Endothelial cell of umbilical vein (primary cell): ENCODE measurements around the gene KIAA1210. TPM values are rescaled to one million over a fixed set of nuclear protein-coding genes. Genes with fewer than 3 reads are reported as not detected.

Experiments used
- BruUV-seq: library from RNA; stranded (reverse); fragments of 400-500 nt; replicated peaks from 2 replicates; lab custom pipeline; 2021; lab: Mats Ljungman, UMichigan
- CTCF ChIA-PET: fragments of 300-600, 350-600 bp; sonication (Branson Sonifier 250); formaldehyde crosslinking; loops from one replicate; lab custom pipeline; 2021; ENCODE audit warnings: antibody characterized with exemption, inconsistent platforms; lab: Charles Lee
- POLR2A ChIA-PET: fragments of 300-600, 350-600 bp; sonication (Branson Sonifier 250); formaldehyde crosslinking; loops from one replicate; lab custom pipeline; 2021; ENCODE audit warnings: antibody characterized with exemption, inconsistent platforms; lab: Charles Lee
- DNase-seq: peaks from one replicate; pipeline ENCODE4 v3.0.0-alpha.2; 2011; ENCODE audit warnings: low read depth, low spot score
- FAIRE-seq: peaks from 2 replicates; lab custom pipeline; 2011; peaks lifted over from hg19 to GRCh38; lab: Jason Lieb, UNC
- H2AFZ ChIP-seq: 2 replicates; pipeline ENCODE4 v1.6.0; 2012; ENCODE audit warnings: low read depth, low read length, control low read depth, inconsistent platforms
- H3K27ac ChIP-seq: 2 replicates; pipeline ENCODE4 v1.5.1; 2011; ENCODE audit warnings: low read depth, mild to moderate bottlenecking, control low read depth, low read length, moderate library complexity; ENCODE audit not compliant: insufficient read depth
- H3K27me3 ChIP-seq, 2 experiments: 2 replicates each; pipeline versions ENCODE4 v1.6.0 to v1.6.1; 2011; ENCODE audit warnings: low read length in 2 of 2, mixed read lengths in 1 of 2; ENCODE audit not compliant: control insufficient read depth in 2 of 2, insufficient read depth in 2 of 2
- H3K36me3 ChIP-seq, 2 experiments: 2 replicates in 1 of 2; 3 replicates in 1 of 2; pipeline ENCODE4 v1.5.1; 2011; ENCODE audit warnings: low read length in 2 of 2, mild to moderate bottlenecking in 1 of 2, moderate library complexity in 1 of 2; ENCODE audit not compliant: control insufficient read depth in 2 of 2, insufficient read depth in 2 of 2; ENCODE audit errors: extremely low read depth in 1 of 2
- H3K4me1 ChIP-seq: 3 replicates; pipeline ENCODE4 v1.5.1; 2011; ENCODE audit warnings: mild to moderate bottlenecking, low read length; ENCODE audit not compliant: control insufficient read depth, insufficient read depth; ENCODE audit errors: extremely low read depth
- H3K4me2 ChIP-seq: 2 replicates; pipeline ENCODE4 v1.6.1; 2011; ENCODE audit warnings: low read length, control low read depth, mixed read lengths; ENCODE audit not compliant: insufficient read depth
- H3K4me3 ChIP-seq, 3 experiments: fragments of 200-600 bp in 1 of 3; sonication (generic), shearing (Covaris generic) in 1 of 3; replicated peaks in 1 of 3; 2 replicates each; pipeline ENCODE4 v1.5.1; 2011 to 2016; ENCODE audit warnings: control low read depth in 3 of 3, low read length in 3 of 3, mild to moderate bottlenecking in 2 of 3, inconsistent platforms in 1 of 3, low read depth in 1 of 3, moderate library complexity in 1 of 3; ENCODE audit not compliant: insufficient read depth in 1 of 3
- H3K79me2 ChIP-seq: 2 replicates; pipeline ENCODE4 v1.6.0; 2012; ENCODE audit warnings: low read length, inconsistent platforms; ENCODE audit not compliant: control insufficient read depth, insufficient read depth
- H3K9ac ChIP-seq: replicated peaks from 2 replicates; pipeline ENCODE3; 2011; ENCODE audit warnings: low read length, control low read depth; ENCODE audit not compliant: insufficient read depth; ENCODE audit errors: extremely low read depth
- H3K9me1 ChIP-seq: replicated peaks from 3 replicates; pipeline ENCODE4 v1.6.0; 2011; ENCODE audit warnings: mild to moderate bottlenecking, low read length; ENCODE audit not compliant: control insufficient read depth, insufficient read depth; ENCODE audit errors: extremely low read depth
- H3K9me3 ChIP-seq: replicated peaks from 2 replicates; pipeline ENCODE4 v1.5.1; 2012; ENCODE audit warnings: low read length, inconsistent platforms; ENCODE audit not compliant: control insufficient read depth, insufficient read depth
- H4K20me1 ChIP-seq: replicated peaks from 2 replicates; pipeline ENCODE3; 2011; ENCODE audit warnings: mild to moderate bottlenecking, low read length; ENCODE audit not compliant: control insufficient read depth, insufficient read depth; ENCODE audit errors: extremely low read depth
- CTCF ChIP-seq, 2 donors: IDR thresholded peaks; 1 replicate in 1 of 2; 2 replicates in 1 of 2; pipeline ENCODE4 v1.5.1; 2011; ENCODE audit warnings: low read length in 2 of 2, mild to moderate bottlenecking in 2 of 2, moderate library complexity in 2 of 2, control low read depth in 1 of 2, inconsistent platforms in 1 of 2, low read depth in 1 of 2; ENCODE audit not compliant: insufficient read depth in 1 of 2; ENCODE audit errors: extremely low read depth in 1 of 2
- EZH2 ChIP-seq: IDR thresholded peaks from 2 replicates; pipeline ENCODE4 v1.6.1; 2012; ENCODE audit warnings: borderline replicate concordance, low read depth, mild to moderate bottlenecking, moderate library complexity, low read length, inconsistent platforms; ENCODE audit not compliant: severe bottlenecking
- FOS ChIP-seq: IDR thresholded peaks from 2 replicates; pipeline ENCODE4 v1.6.1; 2011; ENCODE audit warnings: mild to moderate bottlenecking, low read length, moderate library complexity, borderline replicate concordance; ENCODE audit not compliant: insufficient read depth
- GATA2 ChIP-seq: IDR thresholded peaks from 2 replicates; pipeline ENCODE4 v1.7.0; 2011; ENCODE audit warnings: low read depth, mild to moderate bottlenecking, moderate library complexity, mixed read lengths, low read length; ENCODE audit not compliant: insufficient read length, insufficient read depth
- JUN ChIP-seq: IDR thresholded peaks from 2 replicates; pipeline ENCODE4 v1.6.1; 2011; ENCODE audit warnings: borderline replicate concordance, low read depth; ENCODE audit not compliant: insufficient read length, insufficient read depth
- MAX ChIP-seq: IDR thresholded peaks from 2 replicates; pipeline ENCODE4 v1.6.1; 2011; ENCODE audit not compliant: insufficient read depth, insufficient read length
- MYC ChIP-seq: IDR thresholded peaks from one replicate; pipeline ENCODE4 v1.6.1; 2011; ENCODE audit warnings: mild to moderate bottlenecking, low read depth, low read length
- POLR2A ChIP-seq: IDR thresholded peaks from 2 replicates; pipeline ENCODE4 v1.6.1; 2012; ENCODE audit warnings: low read depth, mild to moderate bottlenecking, control low read depth, low read length
- POLR2AphosphoS5 ChIP-seq: IDR thresholded peaks from 2 replicates; pipeline ENCODE4 v1.6.1; 2012; ENCODE audit warnings: low read depth, mild to moderate bottlenecking, control low read depth, low read length, moderate library complexity; ENCODE audit not compliant: insufficient read depth
- dilution Hi-C: fragments of 300-500 bp; cut with MboI; formaldehyde crosslinking; loops from one replicate; pipeline ENCODE4 v1.15.0; 2019; ENCODE audit warnings: low sequenced_read_pairs; ENCODE audit not compliant: extremely low pct_ligation_motif_present
- intact Hi-C: fragments of 100-400 bp; cut with micrococcal nuclease; formaldehyde crosslinking; loops from one replicate; pipeline ENCODE4 v1.10.0; 2022
- polyA plus RNA-seq, 4 experiments: library from polyadenylated mRNA; depleted of rRNA in 3 of 4; stranded (reverse) in 3 of 4; unstranded in 1 of 4; fragments of >200 nt; gene quantifications; 2 replicates each; pipeline versions ENCODE4 v1.2.1 to v1.2.3, GENCODE V29; 2011 to 2012; ENCODE audit warnings: missing spikeins in 1 of 4
- total RNA-seq: library from RNA; stranded (reverse); gene quantifications from 2 replicates; pipeline ENCODE4 v1.2.3, GENCODE V29; 2021

The KIAA1210 gene
- total and polyA plus RNA-seq, 2 donors (not counting 3 experiments of a cell fraction or from before 2014, with no cell fraction given) = not detected

DNA sequence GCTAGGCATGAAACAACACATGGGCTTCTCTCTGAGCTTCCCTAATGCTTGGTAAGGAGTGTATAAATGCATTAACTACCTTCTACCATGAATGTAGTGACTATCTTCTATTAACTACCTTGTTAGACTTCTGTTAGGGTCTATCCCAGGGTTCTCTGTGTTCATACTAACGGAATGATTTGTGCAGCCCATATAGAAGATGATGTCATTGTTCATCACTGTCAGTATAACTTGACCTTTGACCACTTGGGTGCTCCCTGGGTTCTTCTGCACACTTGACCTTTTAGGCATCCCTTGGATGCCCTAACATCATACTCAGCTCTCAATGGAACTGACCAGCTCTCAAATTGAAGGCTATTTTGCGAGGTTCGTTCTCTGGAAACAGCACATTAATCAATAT, 85.6 kb downstream of the KIAA1210 start:
- H3K27ac ChIP-seq = no peak overlapping the region
- CTCF ChIA-PET = no interaction called here
- H3K27me3 ChIP-seq = no peaks in the 10 kb centered on the region
- FAIRE-seq (no peak), DNase-seq (no peak)
- H2AFZ ChIP-seq = no peak overlapping the region
- H3K4me2 ChIP-seq = no peak overlapping the region
- TF ChIP-seq JUN = no peak
- no peak for TF ChIP-seq MYC
- TF ChIP-seq GATA2 = no peak
- TF ChIP-seq CTCF (IDR thresholded peaks at IDR 0.05; ENCODE audit: extremely low read depth in 1 of 2, insufficient read depth in 1 of 2, low read depth in 1 of 2, low read length in 2 of 2) = no peak
- no peak for TF ChIP-seq MAX
- TF ChIP-seq EZH2 = no peak
- TF ChIP-seq FOS = no peak
- no peak for TF ChIP-seq POLR2A
- TF ChIP-seq POLR2AphosphoS5 = no peak
- no peak overlapping the region for H3K9ac ChIP-seq
- no peaks in the 10 kb centered on the region for H3K9me1 ChIP-seq
- H3K9me3 ChIP-seq = no peaks in the 10 kb centered on the region
- no peak overlapping the region for H3K4me3 ChIP-seq
- no peaks in the 10 kb centered on the region for H3K79me2 ChIP-seq
- intact Hi-C loops (no loop called here), dilution Hi-C loops (no loop called here)
- no TSS peak for BruUV-seq
- no peaks in the 10 kb centered on the region for H3K36me3 ChIP-seq
- H3K4me1 ChIP-seq = peaks cover 20% of the 10 kb centered on the region
- POLR2A ChIA-PET = interaction anchor here (0.6 kb wide), 1 partner anchor 64 kb away, joined by 3 read pairs; no protein-coding TSS in a partner anchor
- H4K20me1 ChIP-seq = no peaks in the 10 kb centered on the region
